Measurements from ENCODE around the gene PRKN. TPM values are rescaled to one million over a fixed set of nuclear protein-coding genes. Genes with fewer than 3 reads are reported as not detected.
A peak's percentile ranks its signal among the peaks of the same experiment; 100 is the strongest.

Gene PRKN
- polyA plus RNA-seq, 6 donors from 2014 or later, result 1.4 to 9.3 (median 3.6) TPM

DNA sequence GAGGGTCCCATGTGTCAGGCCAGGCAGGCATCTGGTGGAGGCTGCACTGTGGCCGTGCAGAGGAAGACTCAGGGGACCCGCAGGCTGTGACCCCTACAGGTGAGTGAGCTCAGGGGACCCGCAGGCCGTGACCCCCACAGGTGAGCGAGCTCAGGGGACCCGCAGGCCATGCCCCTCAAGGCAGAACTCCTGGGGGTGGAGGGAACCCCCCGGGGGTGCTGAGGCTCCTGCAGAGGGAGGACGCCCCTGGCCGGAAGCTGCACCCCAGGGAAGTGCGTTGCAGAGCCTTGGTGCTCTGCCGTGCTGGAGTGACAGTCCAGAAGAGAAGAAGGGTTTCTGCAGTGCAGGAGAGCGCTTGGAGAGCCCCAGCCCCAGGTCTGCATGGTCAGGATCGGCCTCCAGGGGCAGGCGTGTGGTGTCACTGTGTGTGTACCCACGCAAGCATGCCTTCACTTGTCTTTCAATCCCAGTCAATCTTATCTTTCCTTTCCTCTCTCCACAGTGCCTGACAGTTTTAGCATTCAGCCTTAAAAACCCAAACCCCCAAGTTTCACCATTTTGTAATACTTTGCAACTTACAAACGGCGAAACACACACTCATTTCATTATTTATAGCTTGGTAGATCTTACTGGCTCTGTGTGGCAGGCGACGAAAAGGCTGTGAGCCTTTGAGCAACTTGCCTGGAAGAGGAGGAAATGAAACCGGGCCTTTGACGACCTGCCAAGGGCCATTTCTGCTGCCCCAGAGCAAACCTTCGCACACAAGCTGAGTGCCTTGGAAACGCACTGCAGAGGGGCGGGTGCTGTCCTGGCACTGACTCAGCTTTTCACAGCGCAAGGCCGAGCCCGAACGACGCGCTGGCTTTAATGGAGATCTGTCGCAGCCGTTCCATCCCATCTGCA, 1352.3 kb downstream of the PRKN start:
- no peaks in the 10 kb centered on the region for H3K4me1 Mint-ChIP-seq
- ATAC-seq (ENCODE audit: low read depth in 2 of 2) (no peak), DNase-seq (no peak)
- H3K36me3 Mint-ChIP-seq, result no peaks in the 10 kb centered on the region
- H3K4me3 Mint-ChIP-seq, result no peak overlapping the region
- no peaks in the 10 kb centered on the region for H3K9me3 Mint-ChIP-seq
- peaks cover 0 to 6% (median 0%) of the 10 kb centered on the region in 3 donors for H3K27me3 Mint-ChIP-seq
- peak overlapping the region in 1 of 6 donors; percentile 33 for H3K27ac Mint-ChIP-seq

- Mint-ChIP-seq H3K27me3 (no peaks in the 10 kb centered on the region), H3K4me3 (no peak overlapping the region), H3K4me1 (no peaks in the 10 kb centered on the region), H3K9me3 (no peaks in the 10 kb centered on the region), H3K27ac (no peak overlapping the region), H3K36me3 (no peaks in the 10 kb centered on the region)
- DNase-seq (peak; percentile 22), ATAC-seq (ENCODE audit: low read depth in 2 of 2) (peak in 1 of 2 donors; percentile 24)
Measured at GRCh38 chr6:161373905-161374451, 1353.6 kb downstream of the PRKN start.

DNA sequence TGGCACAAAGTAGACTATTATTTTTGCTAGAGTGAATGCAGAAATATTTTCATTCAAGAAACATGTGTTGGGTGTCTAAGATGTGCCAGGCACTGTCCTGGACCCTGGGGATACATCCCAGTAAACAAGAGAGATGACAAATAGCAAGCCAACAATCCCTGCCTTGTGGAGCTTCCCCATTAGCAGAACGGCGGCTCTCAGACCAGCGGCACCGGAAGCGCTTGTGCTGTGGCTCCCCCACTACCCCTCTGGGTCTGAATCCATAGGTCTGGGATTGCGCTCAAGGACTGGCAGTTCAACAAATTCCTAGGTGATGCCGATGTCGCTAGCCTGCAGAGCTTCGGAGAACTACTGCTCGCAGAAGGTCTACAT, 1355.2 kb downstream of the PRKN start:
- no peaks in the 10 kb centered on the region for H3K9me3 Mint-ChIP-seq
- no peak overlapping the region for H3K4me3 Mint-ChIP-seq
- no peaks in the 10 kb centered on the region for H3K27me3 Mint-ChIP-seq
- no peaks in the 10 kb centered on the region for H3K36me3 Mint-ChIP-seq
- no peak overlapping the region for H3K27ac Mint-ChIP-seq
- H3K4me1 Mint-ChIP-seq, result no peaks in the 10 kb centered on the region
- ATAC-seq (ENCODE audit: low read depth in 2 of 2), result no peak
- no peak for DNase-seq

- Mint-ChIP-seq H3K4me3 (no peak overlapping the region), H3K9me3 (no peaks in the 10 kb centered on the region), H3K27ac (no peak overlapping the region), H3K27me3 (no peaks in the 10 kb centered on the region), H3K36me3 (no peaks in the 10 kb centered on the region), H3K4me1 (no peaks in the 10 kb centered on the region)
- DNase-seq (peak; percentile 45), ATAC-seq (ENCODE audit: low read depth in 2 of 2) (peak; percentile 75 to 88)
Measured at GRCh38 chr6:161370880-161371279, 1356.7 kb downstream of the PRKN start.

DNA sequence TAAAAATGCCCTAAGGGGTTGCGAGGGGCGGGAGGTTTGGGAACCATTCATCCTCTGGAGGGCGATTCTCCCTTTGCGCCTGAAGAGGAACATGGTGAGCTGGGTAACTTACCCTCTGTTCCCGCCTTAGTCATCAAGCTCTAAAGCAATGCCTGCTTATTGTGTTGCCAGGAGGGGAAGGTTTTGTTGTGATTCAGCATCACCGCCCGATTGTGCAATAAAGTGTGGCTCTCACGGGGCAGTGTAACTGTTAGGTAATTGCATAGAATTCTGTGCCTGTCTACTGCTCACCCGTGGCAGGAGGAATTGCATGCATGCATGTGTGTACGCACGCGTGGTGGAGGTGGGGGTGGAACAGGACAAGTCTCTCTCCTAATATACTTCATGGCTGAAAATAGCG, 1358.2 kb downstream of the PRKN start:
- no peak overlapping the region for H3K4me3 Mint-ChIP-seq
- no peaks in the 10 kb centered on the region for H3K27me3 Mint-ChIP-seq
- H3K27ac Mint-ChIP-seq, result no peak overlapping the region
- ATAC-seq (ENCODE audit: low read depth in 2 of 2), result no peak
- no peaks in the 10 kb centered on the region for H3K36me3 Mint-ChIP-seq
- H3K9me3 Mint-ChIP-seq, result peaks cover 0 to under 1% (median 0%) of the 10 kb centered on the region in 7 donors
- H3K4me1 Mint-ChIP-seq, result no peaks in the 10 kb centered on the region
- DNase-seq, result no peak

DNA sequence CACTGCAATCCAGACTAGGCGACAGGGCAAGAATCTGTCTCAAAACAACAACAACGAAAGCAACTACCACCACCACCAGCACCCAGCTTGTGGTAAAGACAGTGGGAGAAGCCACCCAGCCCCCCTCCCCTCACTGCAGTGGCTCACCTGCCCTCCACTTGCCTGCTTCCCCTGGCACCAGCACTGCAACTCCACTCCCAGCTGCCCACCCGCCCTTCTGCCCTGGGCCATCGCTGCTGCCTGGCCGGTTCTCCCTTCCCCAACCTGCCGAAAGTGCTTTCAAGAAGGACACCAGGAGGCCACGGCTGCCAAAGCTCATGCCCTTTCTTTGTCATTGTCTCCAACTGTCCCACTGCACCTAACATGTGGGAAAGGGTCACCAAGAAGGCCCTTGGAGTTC, 1359.1 kb downstream of the PRKN start:
- Mint-ChIP-seq H3K4me1 (no peaks in the 10 kb centered on the region), H3K27me3 (no peaks in the 10 kb centered on the region), H3K9me3 (peaks cover 0 to 6% (median 2%) of the 10 kb centered on the region in 7 donors), H3K36me3 (peaks cover 0 to 2% of the 10 kb centered on the region in 2 donors), H3K27ac (peak overlapping the region in 1 of 6 donors; percentile 24), H3K4me3 (no peak overlapping the region)
- no peak for ATAC-seq (ENCODE audit: low read depth in 2 of 2)
- DNase-seq, result no peak

- H3K4me3 Mint-ChIP-seq, result no peak overlapping the region
- no peaks in the 10 kb centered on the region for H3K4me1 Mint-ChIP-seq
- H3K27ac Mint-ChIP-seq, result no peak overlapping the region
- no peaks in the 10 kb centered on the region for H3K27me3 Mint-ChIP-seq
- peaks cover 3 to 12% (median 7%) of the 10 kb centered on the region in 7 donors for H3K9me3 Mint-ChIP-seq
- ATAC-seq (ENCODE audit: low read depth in 2 of 2), result no peak
- peaks cover 0 to 8% of the 10 kb centered on the region in 2 donors for H3K36me3 Mint-ChIP-seq
- no peak for DNase-seq
Measured at GRCh38 chr6:161367472-161367871, 1360.1 kb downstream of the PRKN start.

DNA sequence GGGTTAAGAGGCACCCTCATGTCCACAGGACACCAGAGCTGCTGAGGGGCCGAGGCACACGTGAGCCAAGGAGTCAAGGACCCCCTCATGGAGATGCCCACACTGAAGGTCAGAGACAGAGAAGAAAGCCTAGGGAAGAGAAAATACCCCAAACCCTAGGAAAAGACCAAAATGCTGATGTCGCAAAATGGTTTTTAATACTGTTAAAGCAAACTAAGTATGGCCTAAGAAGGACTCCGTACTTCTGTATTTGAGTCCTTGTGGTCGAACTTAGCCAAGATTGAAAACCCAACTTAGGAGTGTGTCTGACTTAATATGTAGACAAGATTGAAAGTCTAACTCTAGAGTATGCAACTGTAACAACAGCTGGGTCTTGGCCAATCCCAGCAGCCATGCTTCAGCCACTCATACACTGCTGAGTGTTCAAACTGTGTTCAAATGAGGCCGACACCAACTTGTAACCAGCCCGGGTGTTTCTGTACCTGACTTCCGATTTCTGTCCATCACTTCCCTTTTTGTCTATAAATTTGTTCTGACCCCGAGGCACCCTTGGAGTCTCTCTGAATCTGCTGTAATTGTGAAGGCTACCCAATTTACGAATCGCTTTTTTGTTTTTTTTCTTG, 1361.2 kb downstream of the PRKN start:
- ATAC-seq (ENCODE audit: low read depth in 2 of 2) (no peak), DNase-seq (no peak)
- Mint-ChIP-seq H3K27ac (no peak overlapping the region), H3K9me3 (peaks cover 3 to 17% (median 10%) of the 10 kb centered on the region in 7 donors), H3K4me1 (no peaks in the 10 kb centered on the region), H3K36me3 (peaks cover 0 to 8% of the 10 kb centered on the region in 2 donors), H3K4me3 (no peak overlapping the region), H3K27me3 (no peaks in the 10 kb centered on the region)

DNA sequence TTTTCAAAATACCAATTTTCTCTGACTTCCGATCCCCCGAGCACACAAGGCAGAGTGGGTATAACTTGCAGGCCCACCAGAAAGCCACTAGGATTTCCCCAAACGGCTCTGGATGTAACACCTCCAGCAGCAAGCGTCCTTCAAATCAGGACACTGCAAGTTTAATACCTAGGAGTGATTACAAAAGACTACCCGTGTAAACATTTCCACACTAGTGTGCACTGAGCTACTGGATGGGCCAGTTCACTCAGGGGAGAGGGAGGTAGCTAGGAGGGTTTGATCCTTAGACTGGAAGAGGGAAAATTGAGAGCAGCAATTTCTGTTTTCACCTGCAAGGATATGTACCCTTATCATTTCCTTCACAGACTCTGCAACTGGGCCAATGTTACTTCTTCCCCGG, 1361.9 kb downstream of the PRKN start:
- ATAC-seq (ENCODE audit: low read depth in 2 of 2) (no peak), DNase-seq (no peak)
- H3K9me3 Mint-ChIP-seq, result peaks cover 3 to 17% (median 12%) of the 10 kb centered on the region in 7 donors
- peak overlapping the region in 1 of 8 donors; percentile 52 for H3K4me3 Mint-ChIP-seq
- no peak overlapping the region for H3K27ac Mint-ChIP-seq
- no peaks in the 10 kb centered on the region for H3K27me3 Mint-ChIP-seq
- peaks cover 0 to 8% of the 10 kb centered on the region in 2 donors for H3K36me3 Mint-ChIP-seq
- H3K4me1 Mint-ChIP-seq, result no peaks in the 10 kb centered on the region

GRCh38 chr6:161363286-161363685, 1364.3 kb downstream of the PRKN start:
- DNase-seq (no peak), ATAC-seq (ENCODE audit: low read depth in 2 of 2) (no peak)
- Mint-ChIP-seq H3K4me1 (no peaks in the 10 kb centered on the region), H3K27me3 (peaks cover 0 to 7% (median 4%) of the 10 kb centered on the region in 3 donors), H3K9me3 (peaks cover 3 to 17% (median 15%) of the 10 kb centered on the region in 7 donors), H3K27ac (no peak overlapping the region), H3K4me3 (no peak overlapping the region), H3K36me3 (peaks cover 0 to 8% of the 10 kb centered on the region in 2 donors)

DNA sequence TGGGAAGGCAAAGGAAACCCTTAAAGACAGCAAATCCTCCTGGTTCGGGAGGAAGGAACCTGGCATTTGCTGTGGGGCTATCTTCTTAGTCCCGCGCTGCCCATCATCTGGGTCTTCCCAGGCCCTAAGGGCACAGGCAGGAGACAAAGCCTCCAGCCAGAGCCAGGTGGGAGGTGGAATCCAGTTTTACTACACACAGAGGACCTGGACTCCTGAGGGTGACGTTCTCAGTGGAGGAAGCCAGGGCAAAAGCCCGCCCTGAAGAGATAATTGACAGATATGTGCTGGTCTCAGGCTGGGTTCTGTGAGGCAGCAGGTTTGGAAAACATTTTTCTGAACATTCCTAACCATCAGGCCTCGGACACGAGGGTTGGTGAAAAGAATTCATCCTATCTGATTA, 1365.3 kb downstream of the PRKN start:
- peaks cover 0 to under 1% (median 0%) of the 10 kb centered on the region in 3 donors for H3K4me1 Mint-ChIP-seq
- peaks cover 3 to 17% (median 15%) of the 10 kb centered on the region in 7 donors for H3K9me3 Mint-ChIP-seq
- ATAC-seq (ENCODE audit: low read depth in 2 of 2) (no peak), DNase-seq (no peak)
- H3K4me3 Mint-ChIP-seq, result no peak overlapping the region
- H3K27me3 Mint-ChIP-seq, result peaks cover 0 to 7% (median 4%) of the 10 kb centered on the region in 3 donors
- peaks cover 0 to 8% of the 10 kb centered on the region in 2 donors for H3K36me3 Mint-ChIP-seq
- H3K27ac Mint-ChIP-seq, result no peak overlapping the region

DNA sequence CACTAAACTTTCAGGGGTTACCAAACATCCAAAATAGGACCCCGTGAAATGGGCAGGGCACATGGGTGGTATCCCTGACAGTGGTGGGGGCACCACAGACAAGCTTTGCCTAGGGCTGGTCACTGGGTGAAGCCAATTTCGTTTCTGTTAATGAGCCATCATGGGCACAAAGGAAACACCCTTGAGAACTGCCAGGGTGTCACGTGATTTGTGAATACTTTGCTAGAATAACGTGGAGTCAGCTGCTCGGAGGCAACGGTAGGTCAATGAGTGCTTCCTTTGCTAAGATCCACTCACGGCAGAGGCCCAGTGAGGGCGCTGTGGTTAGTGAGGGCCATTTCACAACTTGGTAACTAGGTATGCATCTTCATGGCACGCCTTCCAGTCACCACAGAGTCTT, 1366.0 kb downstream of the PRKN start:
- H3K27ac Mint-ChIP-seq, result no peak overlapping the region
- H3K27me3 Mint-ChIP-seq, result peaks cover 0 to 7% (median 4%) of the 10 kb centered on the region in 3 donors

GRCh38 chr6:161360520-161360919, 1367.0 kb downstream of the PRKN start:
- Mint-ChIP-seq H3K4me3 (no peak overlapping the region), H3K36me3 (peaks cover 0 to 8% of the 10 kb centered on the region in 2 donors), H3K9me3 (peaks cover 3 to 17% (median 15%) of the 10 kb centered on the region in 7 donors), H3K27ac (no peak overlapping the region), H3K4me1 (peaks cover 4 to 12% (median 7%) of the 10 kb centered on the region in 3 donors), H3K27me3 (peaks cover 0 to 7% (median 4%) of the 10 kb centered on the region in 3 donors)
- DNase-seq (no peak), ATAC-seq (ENCODE audit: low read depth in 2 of 2) (no peak)

More for the DNA sequence above, 1366.0 kb downstream of the PRKN start:
- Mint-ChIP-seq H3K36me3 (peaks cover 0 to 8% of the 10 kb centered on the region in 2 donors), H3K4me1 (peaks cover 3 to 8% (median 4%) of the 10 kb centered on the region in 3 donors), H3K4me3 (no peak overlapping the region), H3K9me3 (peaks cover 3 to 17% (median 15%) of the 10 kb centered on the region in 7 donors)
- DNase-seq (no peak), ATAC-seq (ENCODE audit: low read depth in 2 of 2) (no peak)

All from naive B cell (primary cell).